NT2/D1 (cell line): ENCODE results near the gene METRNL.

Experiments
- DNase-seq: peaks from one replicate; pipeline ENCODE4 v3.0.0-alpha.2; 2011; ENCODE audit warnings: low read depth, low spot score
- H3K27me3 ChIP-seq: 2 replicates; pipeline ENCODE4 v1.6.0; 2011; ENCODE audit warnings: mild to moderate bottlenecking; ENCODE audit not compliant: insufficient read length, insufficient read depth
- H3K36me3 ChIP-seq: 2 replicates; pipeline ENCODE4 v1.6.1; 2011; ENCODE audit warnings: mild to moderate bottlenecking, low read length, mixed read lengths; ENCODE audit not compliant: insufficient read depth, insufficient read length
- H3K4me1 ChIP-seq: 2 replicates; pipeline ENCODE4 v1.5.1; 2011; ENCODE audit not compliant: insufficient read depth, insufficient read length
- H3K4me3 ChIP-seq: 2 replicates; pipeline ENCODE4 v1.5.1; 2011; ENCODE audit warnings: low read depth; ENCODE audit not compliant: insufficient read length
- H3K9ac ChIP-seq: 2 replicates; pipeline ENCODE4 v1.6.0; 2011; ENCODE audit warnings: low read depth; ENCODE audit not compliant: insufficient read length
- H3K9me3 ChIP-seq: 2 replicates; pipeline ENCODE4 v1.5.1; 2011; ENCODE audit warnings: mild to moderate bottlenecking, low read length; ENCODE audit not compliant: insufficient read depth
- SUZ12 ChIP-seq: IDR thresholded peaks from 2 replicates; pipeline ENCODE4 v1.6.1; 2011; ENCODE audit not compliant: insufficient read length, insufficient read depth; ENCODE audit errors: extremely low read depth
- YY1 ChIP-seq: IDR thresholded peaks from 2 replicates; pipeline ENCODE4 v1.6.1; 2011; ENCODE audit not compliant: insufficient read length, insufficient read depth
- ZNF274 ChIP-seq: IDR thresholded peaks from 2 replicates; pipeline ENCODE4 v1.6.1; 2011; ENCODE audit warnings: mild to moderate bottlenecking, low read depth, low read length

Gene METRNL

GRCh38 chr17:83083368-83084201, 4.2 kb downstream of the METRNL start:
- Histone ChIP-seq H3K4me1 (peaks cover 21% of the 10 kb centered on the region), H3K4me3 (no peak overlapping the region), H3K9ac (peak overlapping the region; percentile 39), H3K36me3 (peaks cover 54% of the 10 kb centered on the region), H3K9me3 (no peaks in the 10 kb centered on the region), H3K27me3 (peaks cover 22% of the 10 kb centered on the region)
- DNase-seq, result peak; percentile 30
- no peak for TF ChIP-seq YY1

GRCh38 chr17:83084214-83084613, 4.8 kb downstream of the METRNL start:
- peaks cover 57% of the 10 kb centered on the region for H3K36me3 ChIP-seq
- no peak for DNase-seq
- H3K4me1 ChIP-seq, result peaks cover 24% of the 10 kb centered on the region
- no peaks in the 10 kb centered on the region for H3K9me3 ChIP-seq
- H3K4me3 ChIP-seq, result no peak overlapping the region
- H3K27me3 ChIP-seq, result peaks cover 16% of the 10 kb centered on the region
- TF ChIP-seq YY1 (no peak), ZNF274 (no peak), SUZ12 (no peak)
- no peak overlapping the region for H3K9ac ChIP-seq

DNA sequence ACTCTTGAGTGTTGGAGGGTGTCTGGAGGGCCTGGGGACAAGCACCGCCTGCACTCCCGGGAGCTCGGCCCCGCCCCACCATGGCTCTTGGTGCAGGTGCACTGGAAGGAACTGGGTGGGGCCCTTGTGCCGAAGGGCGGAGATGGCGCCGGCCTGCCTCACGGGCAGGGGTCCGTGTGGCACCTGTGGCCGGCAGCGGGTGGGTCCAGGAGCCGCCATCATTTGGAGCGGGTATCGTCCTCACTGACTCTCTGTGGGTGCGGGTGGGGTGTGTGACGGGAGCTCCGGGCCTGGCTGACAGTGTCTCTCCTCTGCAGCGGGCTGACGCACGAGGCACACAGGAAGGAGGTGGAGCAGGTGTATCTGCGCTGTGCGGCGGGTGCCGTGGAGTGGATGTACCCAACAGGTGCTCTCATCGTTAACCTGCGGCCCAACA, 5.2 kb downstream of the METRNL start:
- peaks cover 16% of the 10 kb centered on the region for H3K27me3 ChIP-seq
- no peak overlapping the region for H3K4me3 ChIP-seq
- no peak for DNase-seq
- peaks cover 61% of the 10 kb centered on the region for H3K36me3 ChIP-seq
- no peak overlapping the region for H3K9ac ChIP-seq
- H3K4me1 ChIP-seq, result peaks cover 24% of the 10 kb centered on the region
- H3K9me3 ChIP-seq, result no peaks in the 10 kb centered on the region
- no peak for TF ChIP-seq ZNF274
- no peak for TF ChIP-seq SUZ12
- TF ChIP-seq YY1, result no peak

DNA sequence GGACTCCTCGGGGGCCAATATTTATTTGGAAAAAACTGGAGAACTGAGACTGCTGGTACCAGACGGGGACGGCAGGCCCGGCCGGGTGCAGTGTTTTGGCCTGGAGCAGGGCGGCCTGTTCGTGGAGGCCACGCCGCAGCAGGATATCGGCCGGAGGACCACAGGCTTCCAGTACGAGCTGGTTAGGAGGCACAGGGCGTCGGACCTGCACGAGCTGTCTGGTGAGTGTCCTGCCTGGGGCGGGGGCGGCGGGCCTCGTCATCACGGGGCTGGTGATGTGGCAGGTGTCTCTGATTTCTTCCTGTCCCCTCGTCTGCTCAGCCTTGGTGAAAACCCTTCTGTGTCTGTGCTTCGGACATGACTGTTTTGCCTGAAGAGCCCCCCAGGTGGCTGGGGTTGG, 5.7 kb downstream of the METRNL start:
- no peaks in the 10 kb centered on the region for H3K9me3 ChIP-seq
- H3K4me1 ChIP-seq, result peaks cover 24% of the 10 kb centered on the region
- DNase-seq, result no peak
- H3K4me3 ChIP-seq, result no peak overlapping the region
- peaks cover 16% of the 10 kb centered on the region for H3K27me3 ChIP-seq
- H3K9ac ChIP-seq, result no peak overlapping the region
- TF ChIP-seq YY1, result no peak
- TF ChIP-seq SUZ12, result no peak
- TF ChIP-seq ZNF274, result no peak
- H3K36me3 ChIP-seq, result peaks cover 64% of the 10 kb centered on the region

DNA sequence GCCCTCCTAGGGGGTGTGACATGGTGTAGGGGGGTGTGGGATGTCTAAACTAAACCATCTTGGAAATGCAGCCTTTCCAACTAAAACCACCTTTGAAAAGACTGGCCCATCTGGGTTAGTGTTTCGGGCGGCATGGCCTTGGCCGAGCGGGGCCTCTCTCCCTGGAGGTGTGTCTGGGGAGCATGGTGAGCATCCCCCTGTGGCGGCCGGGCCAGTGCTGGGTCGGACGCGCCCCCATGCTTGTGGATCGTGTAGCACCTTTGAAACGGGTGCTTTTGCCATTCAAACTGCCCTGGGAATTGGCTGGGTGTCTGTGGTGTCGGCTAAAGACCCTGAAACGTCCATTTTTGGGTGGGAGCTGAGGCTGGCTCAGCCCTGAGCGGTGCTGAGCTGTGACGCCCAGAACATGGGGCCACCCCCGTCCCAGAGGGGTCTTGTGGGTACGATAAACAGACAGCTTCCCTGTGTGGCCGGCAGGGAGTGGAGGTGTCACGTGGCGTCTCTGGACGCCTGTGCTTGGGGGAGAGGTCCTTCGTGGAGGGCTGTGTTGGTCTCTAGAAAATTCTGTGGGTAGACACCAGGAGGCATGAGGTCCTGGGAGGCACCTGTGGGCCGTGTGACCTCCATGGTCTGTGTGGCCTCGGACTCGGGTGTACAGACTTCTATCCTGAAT, 6.3 kb downstream of the METRNL start:
- peaks cover 68% of the 10 kb centered on the region for H3K36me3 ChIP-seq
- H3K4me3 ChIP-seq, result no peak overlapping the region
- H3K4me1 ChIP-seq, result peaks cover 26% of the 10 kb centered on the region
- peaks cover 16% of the 10 kb centered on the region for H3K27me3 ChIP-seq
- H3K9ac ChIP-seq, result no peak overlapping the region
- no peak for DNase-seq
- H3K9me3 ChIP-seq, result no peaks in the 10 kb centered on the region
- TF ChIP-seq ZNF274, result no peak
- TF ChIP-seq YY1, result no peak
- TF ChIP-seq SUZ12, result no peak

DNA sequence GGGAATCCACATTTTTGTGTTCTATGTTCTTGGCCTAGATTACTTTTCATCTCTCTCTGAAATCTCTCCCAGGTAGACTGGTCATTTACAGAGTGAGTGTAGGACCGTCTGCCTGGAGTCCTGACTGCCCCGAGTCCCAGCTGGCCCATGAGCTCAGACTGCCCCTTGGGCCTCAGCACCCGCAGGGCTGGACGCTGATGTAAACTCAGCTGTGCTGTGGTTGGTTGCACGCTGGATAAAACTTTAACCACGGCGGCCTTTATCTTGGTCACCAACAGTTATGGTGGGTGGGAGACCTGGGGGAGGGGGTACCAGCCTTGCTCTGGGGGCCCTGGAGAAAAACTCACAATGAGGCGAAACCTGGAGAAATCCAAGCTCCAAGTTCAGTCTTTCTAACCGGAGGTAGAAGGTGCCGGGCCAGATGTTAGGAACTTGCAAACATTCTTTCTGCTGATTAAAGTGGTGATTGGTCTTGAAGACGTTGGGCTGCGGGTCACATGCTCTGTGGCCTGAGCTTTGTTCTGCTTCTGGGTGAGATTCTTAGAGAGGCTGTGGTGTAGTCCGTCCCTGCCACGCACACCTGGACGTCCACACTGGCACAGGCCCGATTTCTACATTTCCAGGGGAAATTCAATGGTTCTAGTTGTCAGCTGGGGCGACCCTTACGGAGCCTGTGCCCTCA, 6.9 kb downstream of the METRNL start:
- peaks cover 74% of the 10 kb centered on the region for H3K36me3 ChIP-seq
- no peaks in the 10 kb centered on the region for H3K9me3 ChIP-seq
- peaks cover 11% of the 10 kb centered on the region for H3K27me3 ChIP-seq
- H3K9ac ChIP-seq, result no peak overlapping the region
- TF ChIP-seq ZNF274 (no peak), SUZ12 (no peak)
- DNase-seq, result no peak
- peaks cover 31% of the 10 kb centered on the region for H3K4me1 ChIP-seq
- no peak overlapping the region for H3K4me3 ChIP-seq
